ENCODE results near the gene TMTC3.

Gene TMTC3

DNA sequence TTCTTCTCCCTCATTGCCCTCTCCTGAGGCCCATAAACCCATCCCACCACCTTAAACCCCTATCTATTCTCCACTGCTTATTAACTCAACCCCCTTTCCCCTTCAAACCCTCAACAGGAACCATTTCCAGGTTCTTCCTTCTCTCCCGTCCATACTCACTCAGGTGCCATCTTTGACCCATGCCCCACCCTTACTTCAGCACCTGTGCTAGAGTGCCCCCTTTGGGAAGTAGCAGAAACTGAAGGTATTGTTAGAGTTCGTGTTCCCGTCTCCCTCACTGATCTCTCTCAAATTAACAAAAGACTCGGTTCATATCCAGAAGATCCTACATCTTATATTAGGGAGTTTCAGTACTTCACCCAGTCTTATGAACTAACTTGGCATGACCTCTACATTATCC lies 86.6 kb downstream of the TMTC3 start:
- DNase-seq, result no peak

GRCh38 chr12:88230271-88230670 lies 88.2 kb downstream of the TMTC3 start:
- DNase-seq, result no peak

GRCh38 chr12:88235183-88235833 lies 93.2 kb downstream of the TMTC3 start:
- no peak for DNase-seq

DNA sequence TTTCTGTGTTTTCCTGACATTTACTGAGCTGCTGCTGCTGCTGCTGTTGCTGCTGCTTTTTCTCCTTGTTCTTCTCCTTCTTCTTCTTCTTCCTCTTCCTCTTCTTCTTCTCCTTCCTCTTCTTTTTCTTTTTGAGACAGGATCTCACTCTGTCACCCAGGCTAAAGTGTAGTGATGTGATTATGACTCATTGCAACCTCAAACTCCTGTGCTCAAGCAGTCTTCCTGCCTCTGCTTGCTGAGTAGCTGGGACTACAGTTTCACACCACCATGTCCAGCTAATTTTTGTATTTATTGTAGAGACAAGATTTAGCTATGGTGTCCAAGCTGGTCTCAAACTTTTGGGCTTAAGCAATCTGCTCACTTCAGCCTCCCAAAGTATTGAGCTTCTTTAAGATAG lies 95.8 kb downstream of the TMTC3 start:
- DNase-seq, result peak; percentile 34 to 53 (median 50)

DNA sequence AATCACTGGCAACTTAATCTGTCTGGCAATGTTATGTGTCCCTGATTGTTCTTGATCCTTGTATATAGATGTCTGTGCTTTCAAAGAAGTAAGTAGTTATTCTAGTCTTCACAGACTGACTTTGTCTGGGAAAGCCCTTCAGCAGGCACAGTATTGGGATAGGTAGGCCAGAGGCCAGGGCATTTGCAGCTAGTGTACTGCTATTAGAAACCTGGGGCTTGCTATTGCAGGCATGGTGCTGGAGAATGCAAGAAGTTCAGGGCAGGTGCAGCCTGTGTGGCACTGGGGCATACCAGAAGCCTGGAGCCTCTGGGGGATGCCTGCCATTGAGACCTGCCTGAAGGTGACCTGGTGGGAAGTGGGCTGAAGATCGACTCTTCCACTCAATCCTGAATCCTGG lies 96.3 kb downstream of the TMTC3 start:
- DNase-seq, result no peak

DNA sequence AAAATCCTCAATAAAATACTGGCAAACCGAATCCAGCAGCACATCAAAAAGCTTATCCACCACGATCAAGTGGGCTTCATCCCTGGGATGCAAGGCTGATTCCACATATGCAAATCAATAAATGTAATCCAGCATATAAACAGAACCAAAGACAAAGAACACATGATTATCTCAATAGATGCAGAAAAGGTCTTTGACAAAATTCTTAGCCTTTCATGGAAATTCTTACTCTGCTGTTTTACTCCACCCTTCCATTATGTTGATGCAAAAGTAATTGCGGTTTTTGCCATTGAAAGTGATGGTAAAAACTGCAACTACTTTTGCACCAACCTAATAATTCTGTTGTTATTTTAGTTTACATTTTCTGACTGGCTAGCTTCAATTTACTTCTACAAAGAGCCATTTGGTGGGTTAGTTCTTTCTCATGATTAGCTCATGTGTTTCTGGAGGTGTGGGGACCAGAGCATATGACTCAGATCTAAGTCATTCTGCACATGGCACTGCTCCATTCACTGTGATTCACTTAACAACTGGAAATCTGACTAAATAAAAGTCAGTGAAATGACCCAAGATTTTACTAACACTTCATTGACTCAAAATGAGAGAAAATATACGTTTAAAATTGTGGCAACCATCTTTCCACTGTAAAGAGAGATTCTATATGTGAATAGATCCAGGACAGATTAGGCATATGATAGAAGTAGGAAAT lies 99.9 kb downstream of the TMTC3 start:
- DNase-seq, result peak; percentile 52 to 82 (median 72)

- no peak for DNase-seq
Observed at GRCh38 chr12:88242571-88242925, 100.4 kb downstream of the TMTC3 start.

DNA sequence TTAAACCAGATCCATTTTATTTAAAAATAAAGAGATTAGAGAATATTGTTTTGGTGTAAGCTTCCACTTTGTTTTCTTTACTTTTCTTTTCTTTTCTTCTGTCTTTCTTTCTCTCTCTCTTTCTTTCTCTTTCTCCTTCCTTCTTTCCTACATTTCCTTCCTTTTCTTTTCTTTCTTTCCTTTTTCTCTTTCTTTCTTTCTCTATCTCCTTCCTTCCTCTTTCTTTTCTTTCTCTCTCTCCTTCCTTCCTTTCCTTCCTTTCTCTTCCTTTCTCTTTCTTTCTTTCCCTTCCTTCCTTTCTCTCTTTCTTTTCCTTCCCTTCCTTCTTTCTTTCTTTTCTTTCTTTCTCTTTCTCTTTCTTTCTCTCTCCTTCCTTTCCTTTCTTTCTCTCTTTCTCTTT lies 100.8 kb downstream of the TMTC3 start:
- no peak for DNase-seq

- DNase-seq, result no peak
Observed at GRCh38 chr12:88243982-88244381, 101.9 kb downstream of the TMTC3 start.

- DNase-seq, result no peak
Observed at GRCh38 chr12:88245905-88246304, 103.8 kb downstream of the TMTC3 start.

GRCh38 chr12:88247241-88247643 lies 105.1 kb downstream of the TMTC3 start:
- DNase-seq, result no peak

DNA sequence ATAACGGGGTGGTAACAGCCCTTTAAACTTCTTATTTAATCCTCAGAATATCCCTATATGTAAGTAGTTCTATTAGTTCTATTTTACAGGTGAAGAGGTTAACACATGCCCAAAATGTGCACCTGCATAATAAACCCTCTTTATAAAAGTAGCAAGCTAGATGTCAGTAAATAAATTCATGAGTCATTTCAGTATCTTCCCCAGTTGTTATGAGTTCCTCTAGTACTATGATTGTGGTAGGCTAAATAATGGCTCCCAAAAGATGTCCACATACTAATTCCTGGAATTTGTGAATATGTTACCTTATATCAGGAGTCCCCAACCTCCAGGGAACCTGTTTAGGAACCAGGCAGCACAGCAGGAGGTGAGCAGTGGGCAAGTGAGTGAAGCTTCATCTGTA lies 106.5 kb downstream of the TMTC3 start:
- DNase-seq, result no peak

Data from suppressor macrophage treated with lipopolysaccharide for 1 hour (primary cell).